Keratinocyte (primary cell): Measurements from ENCODE around the gene TCFL5. TPM values are rescaled to one million over a fixed set of nuclear protein-coding genes. Genes with fewer than 3 reads are reported as not detected.
A peak's percentile ranks its signal among the peaks of the same experiment; 100 is the strongest.

Source experiments
- DNase-seq: peaks from one replicate; pipeline ENCODE4 v3.0.0-alpha.2; 2011; ENCODE audit warnings: low read depth, missing footprints, low spot score
- FAIRE-seq: peaks from 2 replicates; lab custom pipeline; 2011; peaks lifted over from hg19 to GRCh38; lab: Jason Lieb, UNC
- H2AFZ ChIP-seq: 2 replicates; pipeline ENCODE4 v1.6.0; 2012; ENCODE audit warnings: low read length, control low read depth, inconsistent platforms; ENCODE audit not compliant: control insufficient read depth
- H3K27ac ChIP-seq: 2 replicates; pipeline ENCODE4 v1.5.1; 2011; ENCODE audit warnings: low read length; ENCODE audit not compliant: control insufficient read depth, insufficient read depth
- H3K27me3 ChIP-seq: 3 replicates; pipeline ENCODE4 v1.6.0; 2011; ENCODE audit warnings: low read length; ENCODE audit not compliant: control insufficient read depth, insufficient read depth; ENCODE audit errors: extremely low read depth
- H3K36me3 ChIP-seq, 2 experiments: 2 replicates in 1 of 2; 3 replicates in 1 of 2; pipeline ENCODE4 v1.5.1; 2011; ENCODE audit warnings: low read length in 2 of 2, mild to moderate bottlenecking in 1 of 2; ENCODE audit not compliant: control insufficient read depth in 2 of 2, insufficient read depth in 2 of 2; ENCODE audit errors: extremely low read depth in 1 of 2
- H3K4me1 ChIP-seq: 3 replicates; pipeline ENCODE4 v1.5.1; 2011; ENCODE audit warnings: low read length; ENCODE audit not compliant: control insufficient read depth, insufficient read depth; ENCODE audit errors: extremely low read depth
- H3K4me2 ChIP-seq: 3 replicates; pipeline ENCODE4 v1.6.0; 2011; ENCODE audit warnings: low read depth, low read length; ENCODE audit not compliant: control insufficient read depth, insufficient read depth; ENCODE audit errors: extremely low read depth
- H3K4me3 ChIP-seq, 3 experiments: fragments of 200-600 bp in 1 of 3; sonication (generic) in 1 of 3; 2 replicates in 2 of 3; 3 replicates in 1 of 3; pipeline ENCODE4 v1.5.1; 2011 to 2016; ENCODE audit warnings: low read length in 3 of 3, mild to moderate bottlenecking in 3 of 3, control low read depth in 2 of 3, inconsistent platforms in 1 of 3, low read depth in 1 of 3, mixed read lengths in 1 of 3, mixed run types in 1 of 3, moderate library complexity in 1 of 3; ENCODE audit not compliant: control insufficient read depth in 2 of 3, insufficient read depth in 2 of 3; ENCODE audit errors: extremely low read depth in 1 of 3
- H3K79me2 ChIP-seq: 2 replicates; pipeline ENCODE4 v1.6.0; 2012; ENCODE audit warnings: low read length; ENCODE audit not compliant: control insufficient read depth, insufficient read depth
- H3K9ac ChIP-seq: 3 replicates; pipeline ENCODE4 v1.6.0; 2011; ENCODE audit warnings: low read length; ENCODE audit not compliant: control insufficient read depth, insufficient read depth; ENCODE audit errors: extremely low read depth
- H3K9me1 ChIP-seq: 3 replicates; pipeline ENCODE4 v1.6.0; 2011; ENCODE audit warnings: low read length; ENCODE audit not compliant: control insufficient read depth, insufficient read depth; ENCODE audit errors: extremely low read depth
- H3K9me3 ChIP-seq: 2 replicates; pipeline ENCODE4 v1.5.1; 2012; ENCODE audit warnings: low read depth, low read length; ENCODE audit not compliant: control insufficient read depth
- H4K20me1 ChIP-seq: 3 replicates; pipeline ENCODE4 v1.6.0; 2011; ENCODE audit warnings: low read length; ENCODE audit not compliant: control insufficient read depth, insufficient read depth; ENCODE audit errors: extremely low read depth
- EZH2 ChIP-seq: IDR thresholded peaks from one replicate; pipeline ENCODE4 v1.6.1; 2012; ENCODE audit warnings: inconsistent platforms, mild to moderate bottlenecking, low read length, moderate library complexity
- dilution Hi-C: fragments of 300-500 bp; cut with MboI; formaldehyde crosslinking; loops from one replicate; pipeline ENCODE4 v1.7.0; 2020; ENCODE audit warnings: low sequenced_read_pairs; ENCODE audit not compliant: extremely low pct_ligation_motif_present
- polyA plus RNA-seq, 5 experiments: library from polyadenylated mRNA; depleted of rRNA in 3 of 5; stranded (reverse) in 3 of 5; stranded (forward) in 1 of 5; unstranded in 1 of 5; fragments of >200 nt; gene quantifications; 1 replicate in 1 of 5; 2 replicates in 3 of 5; 3 replicates in 1 of 5; pipeline versions ENCODE4 v1.2.1 to v1.2.3, GENCODE V29; 2011 to 2012; ENCODE audit warnings: missing spikeins in 2 of 5, low read depth in 1 of 5, low replicate concordance in 1 of 5
- TF ChIP-seq, protein P1 (sequence below), 3 experiments: IDR thresholded peaks in 1 of 3; conservative IDR thresholded peaks in 1 of 3; optimal IDR thresholded peaks in 1 of 3; 2 replicates in 2 of 3; 3 replicates in 1 of 3; pipeline versions ENCODE3 to v1.5.1; 2011; ENCODE audit warnings: low read length in 3 of 3, mild to moderate bottlenecking in 3 of 3, moderate library complexity in 2 of 3, control low read depth in 1 of 3, inconsistent platforms in 1 of 3; ENCODE audit not compliant: insufficient read depth in 2 of 3; ENCODE audit errors: extremely low read depth in 1 of 3

The TCFL5 gene
- polyA plus RNA-seq, 1 donor (not counting 4 experiments of a cell fraction or from before 2014, with no cell fraction given) = 14.6 TPM

DNA sequence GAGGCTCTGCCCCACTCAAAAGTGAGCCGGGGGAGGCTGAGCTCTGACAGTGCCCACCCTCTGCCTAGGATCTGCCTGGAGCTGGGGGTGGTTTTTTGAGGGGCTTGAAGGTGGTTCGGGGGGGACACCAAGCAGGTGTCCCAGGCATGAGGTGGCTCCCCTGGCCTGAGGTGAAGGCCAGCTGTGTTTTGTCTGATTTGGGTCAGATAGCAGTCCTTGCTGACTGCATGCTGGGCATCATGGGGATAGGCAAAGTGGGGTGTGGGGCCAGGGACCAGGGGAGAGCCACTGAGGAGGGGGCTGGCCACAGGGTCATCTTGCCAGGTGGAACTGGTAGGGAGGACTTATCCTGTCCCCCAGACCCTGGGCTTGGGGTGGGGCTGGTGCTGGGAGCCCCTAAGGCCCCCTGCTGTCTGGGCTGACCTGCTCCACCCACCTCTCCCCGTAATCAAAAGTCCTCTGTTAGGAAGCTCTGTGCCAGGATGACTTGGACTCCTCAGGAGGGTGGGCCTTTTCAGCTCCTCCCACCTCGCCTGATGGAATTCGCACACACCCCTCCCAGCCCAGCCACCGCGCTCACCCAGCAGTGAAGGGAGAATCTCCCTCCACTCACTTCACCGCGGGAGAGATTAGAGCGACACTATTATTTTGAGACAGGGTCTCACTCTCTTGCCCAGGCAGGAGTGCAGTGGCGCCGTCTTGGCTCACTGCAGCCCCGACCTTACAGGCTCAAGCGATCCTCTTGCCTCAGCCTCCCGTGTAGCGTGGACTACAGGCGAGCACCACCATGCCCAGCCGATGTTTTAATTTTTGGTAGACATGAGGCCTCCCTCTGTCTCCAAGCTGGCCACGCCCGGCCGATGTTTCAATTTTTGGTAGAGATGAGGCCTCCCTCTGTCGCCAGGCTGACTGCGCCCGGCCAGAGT lies 46.3 kb downstream of the TCFL5 start:
- Histone ChIP-seq H3K27me3 (peaks cover 39% of the 10 kb centered on the region), H3K9me1 (no peaks in the 10 kb centered on the region), H3K36me3 (peaks cover 0 to 15% of the 10 kb centered on the region in 2 experiments), H4K20me1 (peaks cover 4% of the 10 kb centered on the region), H3K27ac (no peak overlapping the region), H3K4me2 (peak overlapping the region; percentile 60), H3K4me1 (peaks cover 21% of the 10 kb centered on the region), H3K9me3 (no peaks in the 10 kb centered on the region), H2AFZ (no peak overlapping the region), H3K4me3 (no peak overlapping the region), H3K79me2 (no peaks in the 10 kb centered on the region), H3K9ac (no peak overlapping the region)
- FAIRE-seq (peak; percentile 74), DNase-seq (no peak)
- dilution Hi-C loops = no loop called here
- no peak for TF ChIP-seq EZH2
- TF ChIP-seq, protein P1, sequence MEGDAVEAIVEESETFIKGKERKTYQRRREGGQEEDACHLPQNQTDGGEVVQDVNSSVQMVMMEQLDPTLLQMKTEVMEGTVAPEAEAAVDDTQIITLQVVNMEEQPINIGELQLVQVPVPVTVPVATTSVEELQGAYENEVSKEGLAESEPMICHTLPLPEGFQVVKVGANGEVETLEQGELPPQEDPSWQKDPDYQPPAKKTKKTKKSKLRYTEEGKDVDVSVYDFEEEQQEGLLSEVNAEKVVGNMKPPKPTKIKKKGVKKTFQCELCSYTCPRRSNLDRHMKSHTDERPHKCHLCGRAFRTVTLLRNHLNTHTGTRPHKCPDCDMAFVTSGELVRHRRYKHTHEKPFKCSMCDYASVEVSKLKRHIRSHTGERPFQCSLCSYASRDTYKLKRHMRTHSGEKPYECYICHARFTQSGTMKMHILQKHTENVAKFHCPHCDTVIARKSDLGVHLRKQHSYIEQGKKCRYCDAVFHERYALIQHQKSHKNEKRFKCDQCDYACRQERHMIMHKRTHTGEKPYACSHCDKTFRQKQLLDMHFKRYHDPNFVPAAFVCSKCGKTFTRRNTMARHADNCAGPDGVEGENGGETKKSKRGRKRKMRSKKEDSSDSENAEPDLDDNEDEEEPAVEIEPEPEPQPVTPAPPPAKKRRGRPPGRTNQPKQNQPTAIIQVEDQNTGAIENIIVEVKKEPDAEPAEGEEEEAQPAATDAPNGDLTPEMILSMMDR (optimal IDR thresholded peaks at IDR 0.05 in 1 of 3, IDR thresholded peaks at IDR 0.05 in 1 of 3, conservative IDR thresholded peaks at IDR 0.05 in 1 of 3; ENCODE audit: extremely low read depth in 1 of 3, insufficient read depth in 2 of 3, low read length in 3 of 3) = no peak

DNA sequence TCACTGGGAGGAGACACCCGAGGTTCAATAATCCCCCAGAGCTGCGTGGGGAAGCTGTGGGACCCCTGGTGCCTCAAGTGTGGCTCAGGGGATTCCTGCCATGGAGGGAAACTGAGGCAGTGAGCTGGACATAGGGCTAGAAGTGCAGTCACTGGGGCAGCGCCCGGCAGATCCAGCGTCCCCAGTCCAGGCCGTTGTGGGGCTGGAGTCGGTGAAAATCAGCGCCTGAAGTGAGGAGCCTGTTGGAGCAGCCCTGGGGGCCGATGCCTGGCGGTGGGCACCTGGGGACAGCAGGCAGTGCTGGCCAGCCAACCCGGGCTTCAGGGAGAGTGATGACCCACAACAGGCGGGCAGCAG lies 46.9 kb downstream of the TCFL5 start:
- DNase-seq (no peak), FAIRE-seq (no peak)
- peaks cover 4% of the 10 kb centered on the region for H4K20me1 ChIP-seq
- no peak overlapping the region for H3K27ac ChIP-seq
- dilution Hi-C loops = no loop called here
- no peak overlapping the region for H3K4me2 ChIP-seq
- no peaks in the 10 kb centered on the region for H3K79me2 ChIP-seq
- H3K27me3 ChIP-seq = peaks cover 35% of the 10 kb centered on the region
- no peak for TF ChIP-seq EZH2
- TF ChIP-seq, protein P1 (optimal IDR thresholded peaks at IDR 0.05 in 1 of 3, IDR thresholded peaks at IDR 0.05 in 1 of 3, conservative IDR thresholded peaks at IDR 0.05 in 1 of 3; ENCODE audit: extremely low read depth in 1 of 3, insufficient read depth in 2 of 3, low read length in 3 of 3) = no peak
- H3K9me1 ChIP-seq = no peaks in the 10 kb centered on the region
- H3K4me1 ChIP-seq = peaks cover 21% of the 10 kb centered on the region
- H3K4me3 ChIP-seq = no peak overlapping the region
- no peaks in the 10 kb centered on the region for H3K9me3 ChIP-seq
- no peak overlapping the region for H3K9ac ChIP-seq
- no peak overlapping the region for H2AFZ ChIP-seq
- peaks cover 0 to 21% of the 10 kb centered on the region in 2 experiments for H3K36me3 ChIP-seq
